HG02571 (cell line): ENCODE data around the gene GRIA3.

Experiments used
- ATAC-seq: cut with Tn5 transposase; IDR thresholded peaks from one replicate; pipeline ENCODE4 v1.9.1; 2021; ENCODE audit warnings: mild to moderate bottlenecking, moderate library complexity; ENCODE audit not compliant: unreplicated experiment

GRIA3 gene

GRCh38 chrX:123190096-123190495 lies 6.0 kb downstream of the GRIA3 start:
- ATAC-seq, result no peak

DNA sequence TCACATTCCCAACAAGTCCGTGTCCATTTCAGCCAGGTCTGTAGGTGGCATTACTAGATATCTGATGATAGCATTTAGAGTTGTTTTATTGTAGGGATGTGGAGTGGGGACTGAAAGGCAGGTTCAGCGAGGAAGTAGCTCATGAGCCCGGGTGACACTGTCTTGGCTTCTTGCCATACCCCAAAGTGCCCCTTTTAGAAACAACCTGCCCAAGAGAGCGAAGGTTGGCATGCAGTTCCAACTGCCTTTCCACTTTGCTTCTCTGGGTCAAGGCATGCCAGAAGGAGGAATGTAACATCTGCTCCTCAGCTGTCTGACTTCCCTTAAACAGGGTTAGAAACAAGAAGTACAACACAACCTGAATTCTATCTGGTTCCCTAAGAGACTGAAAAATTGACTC lies 9.0 kb downstream of the GRIA3 start:
- no peak for ATAC-seq

- ATAC-seq, result no peak
Observed at GRCh38 chrX:123199338-123199737, 15.3 kb downstream of the GRIA3 start.

GRCh38 chrX:123201720-123202119 lies 17.6 kb downstream of the GRIA3 start:
- no peak for ATAC-seq

- no peak for ATAC-seq
Observed at GRCh38 chrX:123202523-123202922, 18.4 kb downstream of the GRIA3 start.

- no peak for ATAC-seq
Observed at GRCh38 chrX:123203772-123204171, 19.7 kb downstream of the GRIA3 start.

DNA sequence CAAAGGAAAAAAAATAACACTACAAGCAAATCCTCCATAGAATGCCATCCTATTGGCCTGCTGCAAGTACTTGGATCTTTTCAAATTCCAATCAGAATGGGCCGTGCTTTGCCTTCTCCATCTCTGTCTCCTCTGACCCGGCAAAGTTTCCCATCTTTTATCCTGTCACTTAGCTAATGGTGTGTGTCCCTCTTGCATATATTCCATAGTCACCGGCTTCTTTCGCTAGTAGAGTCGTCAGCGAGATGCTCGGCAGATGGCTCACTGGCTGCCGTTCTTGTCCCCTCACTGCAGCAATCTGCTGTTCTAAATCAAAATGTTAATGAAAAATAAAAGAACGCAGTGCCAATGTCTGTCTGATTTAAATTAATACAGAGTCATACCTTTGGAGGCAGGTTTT lies 22.1 kb downstream of the GRIA3 start:
- no peak for ATAC-seq

GRCh38 chrX:123210252-123210651 lies 26.2 kb downstream of the GRIA3 start:
- no peak for ATAC-seq

DNA sequence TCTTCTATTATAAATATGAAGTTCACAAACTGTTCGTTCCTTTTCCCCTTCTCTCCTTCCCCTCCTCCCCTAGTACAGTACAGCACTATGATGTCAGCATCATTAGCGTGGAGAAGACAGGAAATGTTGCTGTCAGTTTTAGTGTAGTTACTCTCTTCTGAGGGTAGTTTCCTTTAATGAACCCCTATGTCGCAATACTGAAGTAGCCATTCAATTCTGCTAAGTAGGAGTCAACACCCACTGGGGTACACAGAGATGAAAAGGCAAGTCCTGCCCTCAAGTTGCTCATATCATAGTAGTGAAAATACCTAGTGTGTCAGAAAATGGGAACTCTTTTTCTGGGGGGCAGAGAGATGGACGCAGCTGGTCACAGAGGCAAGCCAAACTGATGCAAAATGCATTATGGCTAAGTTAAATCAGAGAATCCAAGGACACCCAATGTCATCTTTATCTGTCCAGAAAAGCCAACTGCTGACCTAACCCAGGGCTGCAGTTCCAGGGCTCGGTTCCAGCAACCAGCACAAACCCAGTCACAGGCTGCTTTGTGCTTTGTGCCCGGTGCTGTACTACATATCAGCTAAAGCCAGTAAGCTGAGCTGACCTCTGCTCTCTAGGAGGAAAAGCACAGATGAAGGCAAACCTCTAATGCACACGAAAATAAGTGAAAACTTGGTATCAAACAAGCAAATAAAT lies 31.5 kb downstream of the GRIA3 start:
- ATAC-seq, result no peak

- no peak for ATAC-seq
Observed at GRCh38 chrX:123217077-123217476, 33.0 kb downstream of the GRIA3 start.

GRCh38 chrX:123217728-123218127 lies 33.6 kb downstream of the GRIA3 start:
- ATAC-seq, result no peak

DNA sequence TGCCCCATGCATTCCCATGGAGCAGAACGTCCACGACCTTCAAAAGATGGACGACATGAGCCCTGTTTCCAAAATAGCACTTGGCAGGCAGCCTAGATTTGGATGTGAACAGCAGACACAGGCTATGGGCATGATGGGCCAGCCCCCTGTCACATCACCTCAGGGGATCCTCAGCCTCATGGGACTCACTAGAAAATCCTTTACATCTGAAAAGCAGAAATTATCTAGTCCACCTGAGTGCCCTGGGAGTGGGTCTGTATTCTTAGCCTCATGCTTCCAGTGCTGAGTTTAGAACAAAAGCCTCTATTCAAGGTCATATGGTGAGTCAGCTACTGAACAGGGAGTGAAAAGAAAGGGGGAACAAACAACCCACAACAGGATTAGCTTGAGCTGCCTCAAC lies 35.8 kb downstream of the GRIA3 start:
- ATAC-seq, result no peak

DNA sequence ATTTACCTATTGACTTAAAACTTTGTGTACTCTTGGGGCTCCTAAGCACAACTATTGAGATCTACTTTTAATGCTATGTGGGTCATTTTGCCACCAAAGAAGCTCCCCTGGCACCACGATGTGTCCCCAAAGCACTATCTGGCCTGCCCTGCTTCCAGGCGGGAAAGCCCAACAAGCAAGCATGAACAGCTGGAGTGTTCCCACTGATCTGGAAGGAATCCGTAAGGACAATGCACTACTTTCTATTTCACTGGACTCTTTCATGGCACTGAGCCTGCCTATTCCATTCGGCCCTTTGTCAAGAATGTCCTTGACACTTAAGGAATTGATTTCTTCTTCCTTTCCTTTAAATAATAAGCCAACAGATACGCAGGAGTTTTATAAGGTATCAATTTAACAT lies 38.8 kb downstream of the GRIA3 start:
- no peak for ATAC-seq

DNA sequence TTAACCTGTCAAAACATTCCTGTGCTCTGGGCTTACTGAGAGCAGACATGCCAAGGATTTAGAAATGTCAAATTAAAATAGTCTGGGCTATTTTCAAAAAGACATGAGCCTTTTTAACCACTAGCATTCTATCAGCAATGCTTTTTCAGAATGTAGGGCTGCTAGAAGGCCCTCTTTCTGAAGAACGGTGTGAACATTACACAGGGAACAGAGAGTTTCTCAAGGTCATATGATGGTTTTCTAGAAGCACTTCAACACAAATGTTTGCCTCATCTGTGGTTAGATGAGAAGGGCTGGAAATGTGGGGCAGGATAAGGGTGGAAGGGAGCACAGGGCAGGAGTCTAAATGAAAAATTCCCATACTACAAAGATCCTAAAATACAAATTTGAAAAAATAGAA lies 39.3 kb downstream of the GRIA3 start:
- ATAC-seq, result no peak

DNA sequence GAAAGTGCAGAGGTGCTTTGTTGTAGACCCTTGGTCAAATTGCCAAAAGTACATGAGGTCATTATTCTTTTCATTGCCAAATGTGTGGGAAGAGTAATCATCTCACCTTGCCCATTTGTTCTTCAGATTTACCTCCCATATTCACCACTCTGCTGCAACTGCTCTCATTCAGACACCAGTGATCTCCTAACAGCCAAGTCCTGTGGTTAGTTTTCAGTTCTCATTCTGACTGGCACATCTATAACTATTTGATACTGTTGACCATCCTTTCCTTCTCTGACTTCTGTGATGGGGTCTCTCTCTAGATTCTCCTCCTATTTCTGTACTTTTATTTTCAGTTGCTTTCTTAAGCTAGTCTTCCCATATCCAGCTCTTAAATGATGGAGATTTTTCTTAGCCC lies 39.8 kb downstream of the GRIA3 start:
- peak; percentile 65 for ATAC-seq

GRCh38 chrX:123230798-123231197 lies 46.7 kb downstream of the GRIA3 start:
- ATAC-seq, result no peak

DNA sequence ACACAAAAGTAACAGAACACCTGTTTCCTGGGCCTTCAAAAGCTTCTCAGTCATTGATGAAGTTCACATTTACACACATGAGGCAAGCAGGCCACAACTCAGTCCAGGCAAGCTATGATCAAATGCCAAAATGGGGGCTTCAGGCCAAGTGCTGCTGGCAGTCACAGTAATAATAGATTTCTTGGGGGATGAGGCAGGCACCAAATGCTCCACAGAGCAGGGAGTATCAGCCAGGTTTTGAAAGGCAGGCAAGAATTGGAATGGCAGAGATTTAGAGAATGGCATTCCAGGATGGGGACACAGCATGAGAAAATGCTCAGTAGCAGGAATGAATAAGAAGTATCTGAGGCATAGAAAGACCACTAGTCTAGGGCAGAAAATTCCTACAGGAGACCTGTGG lies 52.8 kb downstream of the GRIA3 start:
- ATAC-seq, result no peak

GRCh38 chrX:123237271-123237670 lies 53.2 kb downstream of the GRIA3 start:
- no peak for ATAC-seq

DNA sequence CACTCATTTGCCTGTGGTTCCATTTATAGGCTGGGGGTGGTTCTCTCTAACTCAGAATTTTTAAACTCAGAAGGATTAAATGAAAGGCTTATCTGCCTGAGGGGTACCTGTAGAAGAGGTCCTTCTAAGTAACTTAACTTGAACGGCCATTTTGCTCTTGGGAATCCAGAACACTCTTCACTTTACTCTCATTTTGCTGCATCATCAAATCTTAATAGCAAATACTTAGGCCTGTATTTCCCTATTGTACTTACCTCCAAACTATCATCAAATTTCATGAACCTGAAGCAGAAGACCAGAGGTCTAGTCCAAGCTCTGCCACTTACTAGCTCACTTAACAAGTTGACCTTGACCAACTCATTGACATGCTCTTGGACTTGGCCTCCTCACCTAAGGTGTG lies 70.4 kb downstream of the GRIA3 start:
- ATAC-seq, result no peak

DNA sequence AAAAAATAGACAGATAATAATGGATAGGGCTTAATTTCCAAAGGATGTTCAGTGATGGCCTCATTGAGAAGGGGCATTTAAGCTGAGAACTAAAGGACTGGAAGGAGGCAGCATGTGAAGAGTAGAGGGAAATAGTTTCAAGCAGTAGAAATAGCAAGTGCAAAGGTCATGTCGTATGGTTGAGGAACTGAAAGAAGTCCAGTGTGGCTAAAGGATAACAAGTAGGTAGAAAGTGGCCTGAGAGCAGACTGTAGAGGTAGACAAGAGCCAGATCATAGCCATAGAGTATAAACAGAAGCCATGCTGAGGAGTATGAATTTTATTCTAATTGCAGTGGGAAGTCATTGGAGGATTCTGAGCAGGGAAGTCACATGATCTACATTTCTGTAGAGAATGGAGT lies 72.3 kb downstream of the GRIA3 start:
- ATAC-seq, result no peak

DNA sequence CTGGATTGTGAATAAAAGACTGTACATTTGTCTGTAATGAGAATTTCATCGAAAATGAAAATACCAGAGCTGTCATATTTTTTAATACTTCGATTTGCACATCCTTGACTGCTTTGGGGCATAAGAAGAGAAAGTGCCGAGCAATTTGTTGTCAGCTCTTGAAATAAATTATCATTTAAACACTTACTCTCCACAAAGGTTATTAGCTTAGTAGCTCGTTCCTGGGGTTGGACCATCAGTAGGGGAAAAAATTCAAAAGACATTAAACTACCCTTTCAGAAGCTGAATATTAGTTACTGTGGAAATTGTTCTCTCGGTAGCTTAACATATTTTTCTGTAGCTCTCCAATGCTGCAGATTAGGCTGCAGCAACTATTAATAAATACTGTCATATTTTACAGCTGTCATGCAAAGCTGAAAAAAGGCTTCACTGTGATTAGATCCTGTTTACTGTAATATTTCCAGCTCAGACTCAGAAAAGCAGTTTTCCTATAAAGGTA lies 76.9 kb downstream of the GRIA3 start:
- ATAC-seq, result no peak

DNA sequence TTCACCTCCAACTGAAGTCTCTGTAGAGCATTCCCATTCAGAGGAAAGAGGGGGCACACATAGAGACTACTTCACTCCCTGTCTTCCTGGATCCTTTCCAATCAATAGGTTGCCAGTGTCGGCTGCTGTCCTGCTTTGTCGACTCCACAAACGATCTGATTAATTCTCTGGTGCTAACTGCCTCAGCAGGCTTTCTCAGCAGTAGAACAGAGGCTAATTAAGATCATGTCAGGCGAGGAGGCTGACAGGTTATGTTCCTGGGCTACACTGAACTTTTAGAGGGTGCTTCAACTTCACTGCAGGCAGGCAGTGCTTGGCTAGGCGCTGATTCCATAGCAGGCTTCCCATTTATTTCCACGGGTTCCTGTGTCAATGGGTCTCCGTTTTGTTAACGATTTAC lies 79.2 kb downstream of the GRIA3 start:
- no peak for ATAC-seq

DNA sequence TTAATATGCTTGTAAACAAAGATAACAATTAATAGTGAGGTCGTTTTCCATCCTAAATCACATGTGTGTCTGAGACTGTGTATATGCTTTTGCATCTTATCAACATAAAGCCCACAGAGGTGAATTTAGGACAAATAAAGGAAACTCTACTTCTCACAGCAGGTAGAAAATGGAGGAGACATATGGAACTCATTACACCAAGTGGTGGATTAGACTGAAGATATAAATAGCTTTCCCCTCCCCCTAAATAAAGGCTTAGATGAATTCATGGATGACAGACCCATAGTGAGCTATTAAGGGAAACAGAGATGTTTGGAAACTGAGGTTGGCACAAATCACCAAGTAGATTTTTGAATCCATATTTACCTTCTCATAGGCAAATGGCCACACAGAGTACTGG lies 79.7 kb downstream of the GRIA3 start:
- no peak for ATAC-seq
